ENCODE data around the gene PPARA. TPM values are rescaled to one million over a fixed set of nuclear protein-coding genes. Genes with fewer than 3 reads are reported as not detected.

PPARA gene
- 3.6 TPM for total RNA-seq
- 4.5 TPM for polyA plus RNA-seq
- long read RNA-seq, donor 1 = 0 reads
- long read RNA-seq, donor 2, partial matches to known transcripts = 0 of 1 reads
- long read RNA-seq, donor 2, other reads (novel, unspliced or antisense) = 0 of 1 reads
- long read RNA-seq, donor 3 = 0 reads
- long read RNA-seq, donor 4, full-length matches to known transcripts = 2 of 2 reads
- long read RNA-seq, donor 4, partial matches to known transcripts = 0 of 2 reads
- long read RNA-seq, donor 4, other reads (novel, unspliced or antisense) = 0 of 2 reads
- long read RNA-seq, donor 5, partial matches to known transcripts = 0 of 1 reads
- long read RNA-seq, donor 5, other reads (novel, unspliced or antisense) = 0 of 1 reads
- long read RNA-seq, donor 6, partial matches to known transcripts = 0 of 1 reads
- long read RNA-seq, donor 6, other reads (novel, unspliced or antisense) = 0 of 1 reads
- long read RNA-seq, donor 7 = 0 reads
- long read RNA-seq, donor 8 = 0 reads
- long read RNA-seq, donor 9, partial matches to known transcripts = 0 of 1 reads
- long read RNA-seq, donor 9, other reads (novel, unspliced or antisense) = 0 of 1 reads
- long read RNA-seq, donor 10 = 0 reads

- under 1% methylated on average over 94 of the region's 98 CpGs for WGBS
- Histone ChIP-seq H3K4me1 (ENCODE audit: control insufficient read depth in 2 of 2, insufficient read depth in 2 of 2, low read length in 2 of 2) (peaks cover 14 to 20% of the 10 kb centered on the region in 2 donors), H3K4me3 (ENCODE audit: low read length in 2 of 2) (peak within 1 kb of the TSS; percentile 78 to 87), H3K9me3 (ENCODE audit: control insufficient read depth in 2 of 2, insufficient read depth in 1 of 2, low read length in 1 of 2) (no peaks in the 10 kb centered on the region), H3K27ac (ENCODE audit: low read depth in 1 of 2, low read length in 1 of 2) (peak within 1 kb of the TSS in 1 of 2 donors; percentile 74), H3K27me3 (ENCODE audit: control insufficient read depth in 2 of 2, insufficient read depth in 1 of 2, low read length in 1 of 2) (peaks cover 5 to 56% of the 10 kb centered on the region in 2 donors), H3K36me3 (ENCODE audit: control insufficient read depth in 2 of 2, insufficient read depth in 2 of 2, low read length in 1 of 2) (peaks cover 0 to 6% of the 10 kb centered on the region in 2 donors)
- DNase-seq (ENCODE audit: low read depth in 6 of 9, low spot score in 9 of 9) = peak in 7 of 9 donors; percentile 59 to 86 (median 70)
Measured at GRCh38 chr22:46150034-46150654, at the start of gene PPARA. PPARA (plus strand) TSS chr22:46150526; CDS start chr22:46198384, 47,858 bp downstream.

GRCh38 chr22:46102159-46102558 lies 48.2 kb upstream of the PPARA start:
- no peaks in the 10 kb centered on the region for H3K27me3 ChIP-seq (ENCODE audit: control insufficient read depth in 2 of 2, insufficient read depth in 1 of 2, low read length in 1 of 2)
- H3K27ac ChIP-seq (ENCODE audit: low read depth in 1 of 2, low read length in 1 of 2) = no peak overlapping the region
- no peak overlapping the region for H3K4me3 ChIP-seq (ENCODE audit: low read length in 2 of 2)
- H3K36me3 ChIP-seq (ENCODE audit: control insufficient read depth in 2 of 2, insufficient read depth in 2 of 2, low read length in 1 of 2) = peaks cover 0 to 45% of the 10 kb centered on the region in 2 donors
- peaks cover 0 to 10% of the 10 kb centered on the region in 2 donors for H3K4me1 ChIP-seq (ENCODE audit: control insufficient read depth in 2 of 2, insufficient read depth in 2 of 2, low read length in 2 of 2)
- no peaks in the 10 kb centered on the region for H3K9me3 ChIP-seq (ENCODE audit: control insufficient read depth in 2 of 2, insufficient read depth in 1 of 2, low read length in 1 of 2)
- 99% methylated on average over 11 of the region's 11 CpGs for WGBS
- no peak for DNase-seq (ENCODE audit: low read depth in 6 of 9, low spot score in 9 of 9)

DNA sequence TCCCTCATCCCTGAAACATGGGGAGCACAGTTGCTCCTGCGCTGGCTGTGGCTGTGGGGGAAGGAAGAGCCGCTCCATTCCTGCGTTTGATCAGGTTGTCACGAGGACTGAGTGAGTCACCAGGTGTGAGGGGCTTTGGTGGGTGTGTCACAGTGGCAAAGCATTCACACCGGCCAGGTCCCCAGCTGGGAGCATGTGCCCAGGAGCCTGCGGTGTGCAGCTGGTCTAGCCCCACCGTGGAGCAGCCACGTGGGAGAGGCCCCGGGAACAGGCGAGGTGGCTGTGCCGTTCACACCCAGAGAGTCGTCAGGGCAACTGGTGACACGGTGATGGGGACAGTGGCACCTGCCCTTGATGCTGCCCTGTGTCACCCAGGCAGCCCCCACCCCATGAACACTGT lies 47.6 kb upstream of the PPARA start:
- H3K4me1 ChIP-seq (ENCODE audit: control insufficient read depth in 2 of 2, insufficient read depth in 2 of 2, low read length in 2 of 2) = peaks cover 0 to 10% of the 10 kb centered on the region in 2 donors
- 92% methylated on average over 13 of the region's 13 CpGs for WGBS
- H3K36me3 ChIP-seq (ENCODE audit: control insufficient read depth in 2 of 2, insufficient read depth in 2 of 2, low read length in 1 of 2) = peaks cover 0 to 47% of the 10 kb centered on the region in 2 donors
- no peak overlapping the region for H3K4me3 ChIP-seq (ENCODE audit: low read length in 2 of 2)
- no peak for DNase-seq (ENCODE audit: low read depth in 6 of 9, low spot score in 9 of 9)
- H3K27me3 ChIP-seq (ENCODE audit: control insufficient read depth in 2 of 2, insufficient read depth in 1 of 2, low read length in 1 of 2) = no peaks in the 10 kb centered on the region
- H3K27ac ChIP-seq (ENCODE audit: low read depth in 1 of 2, low read length in 1 of 2) = no peak overlapping the region
- H3K9me3 ChIP-seq (ENCODE audit: control insufficient read depth in 2 of 2, insufficient read depth in 1 of 2, low read length in 1 of 2) = no peaks in the 10 kb centered on the region

DNA sequence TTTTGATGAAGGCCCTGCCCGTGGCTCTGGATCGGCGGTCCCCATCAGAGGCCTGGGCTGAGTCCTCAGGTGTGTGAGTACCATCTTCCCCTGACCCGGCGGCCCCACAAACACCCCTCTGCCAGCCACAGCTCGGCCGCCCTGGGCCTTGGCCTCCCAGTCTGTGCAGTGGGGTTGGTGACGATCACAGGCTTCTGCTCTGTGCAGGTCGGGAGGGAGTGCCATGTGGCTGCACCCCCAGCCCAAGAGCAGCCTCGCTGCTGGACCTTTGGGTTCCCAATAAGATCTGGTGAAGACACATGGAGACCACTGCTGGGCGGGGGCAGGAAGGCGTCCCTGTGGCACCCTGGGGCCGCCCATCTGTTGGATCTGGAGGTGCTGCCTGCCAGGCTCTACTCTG lies 47.1 kb upstream of the PPARA start:
- DNase-seq (ENCODE audit: low read depth in 6 of 9, low spot score in 9 of 9) = no peak

GRCh38 chr22:46103664-46104063 lies 46.7 kb upstream of the PPARA start:
- Histone ChIP-seq H3K4me1 (ENCODE audit: control insufficient read depth in 2 of 2, insufficient read depth in 2 of 2, low read length in 2 of 2) (peaks cover 0 to 10% of the 10 kb centered on the region in 2 donors), H3K36me3 (ENCODE audit: control insufficient read depth in 2 of 2, insufficient read depth in 2 of 2, low read length in 1 of 2) (peaks cover 0 to 42% of the 10 kb centered on the region in 2 donors), H3K4me3 (ENCODE audit: low read length in 2 of 2) (no peak overlapping the region), H3K27me3 (ENCODE audit: control insufficient read depth in 2 of 2, insufficient read depth in 1 of 2, low read length in 1 of 2) (no peaks in the 10 kb centered on the region), H3K9me3 (ENCODE audit: control insufficient read depth in 2 of 2, insufficient read depth in 1 of 2, low read length in 1 of 2) (no peaks in the 10 kb centered on the region), H3K27ac (ENCODE audit: low read depth in 1 of 2, low read length in 1 of 2) (no peak overlapping the region)
- no peak for DNase-seq (ENCODE audit: low read depth in 6 of 9, low spot score in 9 of 9)
- 99% methylated on average over 19 of the region's 19 CpGs for whole genome bisulfite sequencing

More for the DNA sequence above, 47.1 kb upstream of the PPARA start:
- H3K4me1 ChIP-seq (ENCODE audit: control insufficient read depth in 2 of 2, insufficient read depth in 2 of 2, low read length in 2 of 2) = peaks cover 0 to 10% of the 10 kb centered on the region in 2 donors
- 98% methylated on average over 13 of the region's 13 CpGs for WGBS
- no peak overlapping the region for H3K4me3 ChIP-seq (ENCODE audit: low read length in 2 of 2)
- H3K9me3 ChIP-seq (ENCODE audit: control insufficient read depth in 2 of 2, insufficient read depth in 1 of 2, low read length in 1 of 2) = no peaks in the 10 kb centered on the region
- H3K27ac ChIP-seq (ENCODE audit: low read depth in 1 of 2, low read length in 1 of 2) = no peak overlapping the region
- H3K36me3 ChIP-seq (ENCODE audit: control insufficient read depth in 2 of 2, insufficient read depth in 2 of 2, low read length in 1 of 2) = peaks cover 0 to 44% of the 10 kb centered on the region in 2 donors
- no peaks in the 10 kb centered on the region for H3K27me3 ChIP-seq (ENCODE audit: control insufficient read depth in 2 of 2, insufficient read depth in 1 of 2, low read length in 1 of 2)

DNA sequence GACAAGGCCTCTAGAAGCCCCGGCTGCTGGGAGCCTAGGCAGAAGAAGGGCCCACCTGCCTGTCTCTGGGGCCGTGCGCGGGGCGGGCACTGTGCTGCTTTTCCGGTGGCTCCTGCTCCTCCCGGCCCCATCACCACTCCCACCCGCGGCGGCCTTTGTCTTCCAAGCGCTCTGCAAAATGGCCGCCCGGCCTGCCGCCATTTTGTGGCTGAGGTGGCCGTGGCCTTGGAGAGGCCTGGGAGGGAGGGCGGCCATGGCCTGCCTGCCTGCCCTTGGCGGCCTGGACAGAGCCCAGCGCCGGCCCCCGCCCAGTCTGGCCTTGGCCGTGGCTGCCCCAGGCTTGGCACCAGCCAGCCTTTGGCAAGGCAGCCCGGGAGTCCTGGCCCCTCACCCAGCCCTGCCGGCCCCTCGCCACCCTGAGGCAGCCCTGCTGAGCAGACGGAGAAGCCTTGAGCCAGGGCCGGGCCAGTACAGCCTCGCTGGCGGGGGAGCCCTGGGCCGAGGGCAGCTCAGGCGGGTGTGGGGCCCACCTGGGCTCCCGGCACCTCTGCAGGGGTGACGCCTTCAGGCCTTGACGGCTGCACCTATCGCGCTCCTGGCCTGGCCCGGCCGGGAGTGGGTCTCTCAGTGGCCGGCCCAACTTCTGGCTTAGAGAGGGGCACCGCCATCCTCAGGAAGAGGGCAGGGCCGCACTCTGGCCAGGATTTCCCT lies 46.0 kb upstream of the PPARA start:
- no peaks in the 10 kb centered on the region for H3K9me3 ChIP-seq (ENCODE audit: control insufficient read depth in 2 of 2, insufficient read depth in 1 of 2, low read length in 1 of 2)
- DNase-seq (ENCODE audit: low read depth in 6 of 9, low spot score in 9 of 9) = no peak
- H3K27ac ChIP-seq (ENCODE audit: low read depth in 1 of 2, low read length in 1 of 2) = no peak overlapping the region
- 98% methylated on average over 40 of the region's 40 CpGs for WGBS
- peaks cover 0 to 41% of the 10 kb centered on the region in 2 donors for H3K36me3 ChIP-seq (ENCODE audit: control insufficient read depth in 2 of 2, insufficient read depth in 2 of 2, low read length in 1 of 2)
- H3K27me3 ChIP-seq (ENCODE audit: control insufficient read depth in 2 of 2, insufficient read depth in 1 of 2, low read length in 1 of 2) = no peaks in the 10 kb centered on the region
- no peak overlapping the region for H3K4me3 ChIP-seq (ENCODE audit: low read length in 2 of 2)
- H3K4me1 ChIP-seq (ENCODE audit: control insufficient read depth in 2 of 2, insufficient read depth in 2 of 2, low read length in 2 of 2) = peaks cover 0 to 10% of the 10 kb centered on the region in 2 donors

- Histone ChIP-seq H3K4me1 (ENCODE audit: control insufficient read depth in 2 of 2, insufficient read depth in 2 of 2, low read length in 2 of 2) (peaks cover 0 to 10% of the 10 kb centered on the region in 2 donors), H3K36me3 (ENCODE audit: control insufficient read depth in 2 of 2, insufficient read depth in 2 of 2, low read length in 1 of 2) (peaks cover 0 to 40% of the 10 kb centered on the region in 2 donors), H3K9me3 (ENCODE audit: control insufficient read depth in 2 of 2, insufficient read depth in 1 of 2, low read length in 1 of 2) (no peaks in the 10 kb centered on the region), H3K27me3 (ENCODE audit: control insufficient read depth in 2 of 2, insufficient read depth in 1 of 2, low read length in 1 of 2) (no peaks in the 10 kb centered on the region), H3K27ac (ENCODE audit: low read depth in 1 of 2, low read length in 1 of 2) (no peak overlapping the region), H3K4me3 (ENCODE audit: low read length in 2 of 2) (no peak overlapping the region)
- 93% methylated on average over 17 of the region's 17 CpGs for WGBS
- DNase-seq (ENCODE audit: low read depth in 6 of 9, low spot score in 9 of 9) = no peak
Measured at GRCh38 chr22:46104881-46105493, 45.3 kb upstream of the PPARA start.

DNA sequence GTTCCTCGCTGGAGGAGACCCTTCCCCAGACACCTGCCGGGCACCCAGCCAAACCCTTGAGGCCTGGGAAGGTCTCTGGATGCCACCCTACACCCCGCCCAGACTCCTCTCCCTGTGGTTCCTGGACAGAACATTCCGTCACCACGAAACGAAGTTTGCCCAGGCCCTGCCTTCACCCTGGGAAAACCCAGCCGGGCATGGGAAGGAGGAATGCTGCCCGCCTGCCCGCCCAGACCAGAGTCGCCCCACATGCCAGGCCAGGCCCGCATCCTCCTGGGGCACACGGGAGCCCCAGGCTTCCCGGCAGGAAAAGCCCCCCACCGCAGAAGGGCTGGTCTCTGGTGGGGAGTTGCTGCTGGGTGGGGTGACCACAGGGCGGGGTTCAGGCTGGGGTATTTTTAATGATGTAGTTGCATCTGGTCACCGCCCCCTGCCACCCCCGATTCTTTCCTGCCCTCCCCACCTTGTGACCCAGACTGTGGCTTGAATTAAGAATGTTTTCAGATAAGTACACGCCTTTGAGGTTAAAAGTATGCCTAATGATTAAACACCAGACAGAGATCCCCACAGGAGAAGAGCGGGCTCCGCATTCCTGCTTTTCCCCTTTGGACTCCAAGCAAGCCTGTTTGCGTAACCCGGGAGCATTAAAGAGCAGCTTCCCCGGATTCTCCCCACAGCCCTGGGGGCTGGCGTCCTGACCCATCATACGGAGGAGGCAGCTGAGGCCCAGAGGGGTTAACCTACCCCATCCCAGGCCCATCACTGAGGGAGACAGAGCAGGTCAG lies 44.6 kb upstream of the PPARA start:
- peaks cover 0 to 10% of the 10 kb centered on the region in 2 donors for H3K4me1 ChIP-seq (ENCODE audit: control insufficient read depth in 2 of 2, insufficient read depth in 2 of 2, low read length in 2 of 2)
- H3K27ac ChIP-seq (ENCODE audit: low read depth in 1 of 2, low read length in 1 of 2) = no peak overlapping the region
- no peak overlapping the region for H3K4me3 ChIP-seq (ENCODE audit: low read length in 2 of 2)
- H3K27me3 ChIP-seq (ENCODE audit: control insufficient read depth in 2 of 2, insufficient read depth in 1 of 2, low read length in 1 of 2) = no peaks in the 10 kb centered on the region
- no peak for DNase-seq (ENCODE audit: low read depth in 6 of 9, low spot score in 9 of 9)
- WGBS = 95% methylated on average over 25 of the region's 25 CpGs
- H3K9me3 ChIP-seq (ENCODE audit: control insufficient read depth in 2 of 2, insufficient read depth in 1 of 2, low read length in 1 of 2) = peaks cover 0 to 4% of the 10 kb centered on the region in 2 donors
- peaks cover 0 to 38% of the 10 kb centered on the region in 2 donors for H3K36me3 ChIP-seq (ENCODE audit: control insufficient read depth in 2 of 2, insufficient read depth in 2 of 2, low read length in 1 of 2)

Data from thymus (tissue), 14 donors.